Endothelial cell of umbilical vein (primary cell): ENCODE measurements around the gene GAA. TPM values are rescaled to one million over a fixed set of nuclear protein-coding genes. Genes with fewer than 3 reads are reported as not detected.

Experiments
- BruUV-seq: library from RNA; stranded (reverse); fragments of 400-500 nt; replicated peaks from 2 replicates; lab custom pipeline; 2021; lab: Mats Ljungman, UMichigan
- CTCF ChIA-PET: fragments of 300-600, 350-600 bp; sonication (Branson Sonifier 250); formaldehyde crosslinking; loops from one replicate; lab custom pipeline; 2021; ENCODE audit warnings: antibody characterized with exemption, inconsistent platforms; lab: Charles Lee
- POLR2A ChIA-PET: fragments of 300-600, 350-600 bp; sonication (Branson Sonifier 250); formaldehyde crosslinking; loops from one replicate; lab custom pipeline; 2021; ENCODE audit warnings: antibody characterized with exemption, inconsistent platforms; lab: Charles Lee
- DNase-seq: peaks from one replicate; pipeline ENCODE4 v3.0.0-alpha.2; 2011; ENCODE audit warnings: low read depth, low spot score
- FAIRE-seq: peaks from 2 replicates; lab custom pipeline; 2011; peaks lifted over from hg19 to GRCh38; lab: Jason Lieb, UNC
- H2AFZ ChIP-seq: 2 replicates; pipeline ENCODE4 v1.6.0; 2012; ENCODE audit warnings: low read depth, low read length, control low read depth, inconsistent platforms
- H3K27ac ChIP-seq: 2 replicates; pipeline ENCODE4 v1.5.1; 2011; ENCODE audit warnings: low read depth, mild to moderate bottlenecking, control low read depth, low read length, moderate library complexity; ENCODE audit not compliant: insufficient read depth
- H3K27me3 ChIP-seq, 2 experiments: 2 replicates each; pipeline versions ENCODE4 v1.6.0 to v1.6.1; 2011; ENCODE audit warnings: low read length in 2 of 2, mixed read lengths in 1 of 2; ENCODE audit not compliant: control insufficient read depth in 2 of 2, insufficient read depth in 2 of 2
- H3K36me3 ChIP-seq, 2 experiments: 2 replicates in 1 of 2; 3 replicates in 1 of 2; pipeline ENCODE4 v1.5.1; 2011; ENCODE audit warnings: low read length in 2 of 2, mild to moderate bottlenecking in 1 of 2, moderate library complexity in 1 of 2; ENCODE audit not compliant: control insufficient read depth in 2 of 2, insufficient read depth in 2 of 2; ENCODE audit errors: extremely low read depth in 1 of 2
- H3K4me1 ChIP-seq: 3 replicates; pipeline ENCODE4 v1.5.1; 2011; ENCODE audit warnings: mild to moderate bottlenecking, low read length; ENCODE audit not compliant: control insufficient read depth, insufficient read depth; ENCODE audit errors: extremely low read depth
- H3K4me2 ChIP-seq: 2 replicates; pipeline ENCODE4 v1.6.1; 2011; ENCODE audit warnings: low read length, control low read depth, mixed read lengths; ENCODE audit not compliant: insufficient read depth
- H3K4me3 ChIP-seq, 3 experiments: fragments of 200-600 bp in 1 of 3; sonication (generic), shearing (Covaris generic) in 1 of 3; replicated peaks in 1 of 3; 2 replicates each; pipeline ENCODE4 v1.5.1; 2011 to 2016; ENCODE audit warnings: control low read depth in 3 of 3, low read length in 3 of 3, mild to moderate bottlenecking in 2 of 3, inconsistent platforms in 1 of 3, low read depth in 1 of 3, moderate library complexity in 1 of 3; ENCODE audit not compliant: insufficient read depth in 1 of 3
- H3K79me2 ChIP-seq: 2 replicates; pipeline ENCODE4 v1.6.0; 2012; ENCODE audit warnings: low read length, inconsistent platforms; ENCODE audit not compliant: control insufficient read depth, insufficient read depth
- H3K9ac ChIP-seq: replicated peaks from 2 replicates; pipeline ENCODE3; 2011; ENCODE audit warnings: low read length, control low read depth; ENCODE audit not compliant: insufficient read depth; ENCODE audit errors: extremely low read depth
- H3K9me1 ChIP-seq: replicated peaks from 3 replicates; pipeline ENCODE4 v1.6.0; 2011; ENCODE audit warnings: mild to moderate bottlenecking, low read length; ENCODE audit not compliant: control insufficient read depth, insufficient read depth; ENCODE audit errors: extremely low read depth
- H3K9me3 ChIP-seq: replicated peaks from 2 replicates; pipeline ENCODE4 v1.5.1; 2012; ENCODE audit warnings: low read length, inconsistent platforms; ENCODE audit not compliant: control insufficient read depth, insufficient read depth
- H4K20me1 ChIP-seq: replicated peaks from 2 replicates; pipeline ENCODE3; 2011; ENCODE audit warnings: mild to moderate bottlenecking, low read length; ENCODE audit not compliant: control insufficient read depth, insufficient read depth; ENCODE audit errors: extremely low read depth
- EZH2 ChIP-seq: IDR thresholded peaks from 2 replicates; pipeline ENCODE4 v1.6.1; 2012; ENCODE audit warnings: borderline replicate concordance, low read depth, mild to moderate bottlenecking, moderate library complexity, low read length, inconsistent platforms; ENCODE audit not compliant: severe bottlenecking
- FOS ChIP-seq: IDR thresholded peaks from 2 replicates; pipeline ENCODE4 v1.6.1; 2011; ENCODE audit warnings: mild to moderate bottlenecking, low read length, moderate library complexity, borderline replicate concordance; ENCODE audit not compliant: insufficient read depth
- GATA2 ChIP-seq: IDR thresholded peaks from 2 replicates; pipeline ENCODE4 v1.7.0; 2011; ENCODE audit warnings: low read depth, mild to moderate bottlenecking, moderate library complexity, mixed read lengths, low read length; ENCODE audit not compliant: insufficient read length, insufficient read depth
- JUN ChIP-seq: IDR thresholded peaks from 2 replicates; pipeline ENCODE4 v1.6.1; 2011; ENCODE audit warnings: borderline replicate concordance, low read depth; ENCODE audit not compliant: insufficient read length, insufficient read depth
- MYC ChIP-seq: IDR thresholded peaks from one replicate; pipeline ENCODE4 v1.6.1; 2011; ENCODE audit warnings: mild to moderate bottlenecking, low read depth, low read length
- POLR2A ChIP-seq: IDR thresholded peaks from 2 replicates; pipeline ENCODE4 v1.6.1; 2012; ENCODE audit warnings: low read depth, mild to moderate bottlenecking, control low read depth, low read length
- POLR2AphosphoS5 ChIP-seq: IDR thresholded peaks from 2 replicates; pipeline ENCODE4 v1.6.1; 2012; ENCODE audit warnings: low read depth, mild to moderate bottlenecking, control low read depth, low read length, moderate library complexity; ENCODE audit not compliant: insufficient read depth
- dilution Hi-C: fragments of 300-500 bp; cut with MboI; formaldehyde crosslinking; loops from one replicate; pipeline ENCODE4 v1.15.0; 2019; ENCODE audit warnings: low sequenced_read_pairs; ENCODE audit not compliant: extremely low pct_ligation_motif_present
- intact Hi-C: fragments of 100-400 bp; cut with micrococcal nuclease; formaldehyde crosslinking; loops from one replicate; pipeline ENCODE4 v1.10.0; 2022
- polyA plus RNA-seq, 4 experiments: library from polyadenylated mRNA; depleted of rRNA in 3 of 4; stranded (reverse) in 3 of 4; unstranded in 1 of 4; fragments of >200 nt; gene quantifications; 2 replicates each; pipeline versions ENCODE4 v1.2.1 to v1.2.3, GENCODE V29; 2011 to 2012; ENCODE audit warnings: missing spikeins in 1 of 4
- total RNA-seq: library from RNA; stranded (reverse); gene quantifications from 2 replicates; pipeline ENCODE4 v1.2.3, GENCODE V29; 2021
- TF ChIP-seq, protein P1 (sequence below), 2 donors: IDR thresholded peaks; 1 replicate in 1 of 2; 2 replicates in 1 of 2; pipeline ENCODE4 v1.5.1; 2011; ENCODE audit warnings: low read length in 2 of 2, mild to moderate bottlenecking in 2 of 2, moderate library complexity in 2 of 2, control low read depth in 1 of 2, inconsistent platforms in 1 of 2, low read depth in 1 of 2; ENCODE audit not compliant: insufficient read depth in 1 of 2; ENCODE audit errors: extremely low read depth in 1 of 2
- TF ChIP-seq, protein P2 (sequence below): IDR thresholded peaks from 2 replicates; pipeline ENCODE4 v1.6.1; 2011; ENCODE audit not compliant: insufficient read depth, insufficient read length

Gene GAA
- total and polyA plus RNA-seq, 2 donors (not counting 3 experiments of a cell fraction or from before 2014, with no cell fraction given), result 26.3 to 49.7 TPM

DNA sequence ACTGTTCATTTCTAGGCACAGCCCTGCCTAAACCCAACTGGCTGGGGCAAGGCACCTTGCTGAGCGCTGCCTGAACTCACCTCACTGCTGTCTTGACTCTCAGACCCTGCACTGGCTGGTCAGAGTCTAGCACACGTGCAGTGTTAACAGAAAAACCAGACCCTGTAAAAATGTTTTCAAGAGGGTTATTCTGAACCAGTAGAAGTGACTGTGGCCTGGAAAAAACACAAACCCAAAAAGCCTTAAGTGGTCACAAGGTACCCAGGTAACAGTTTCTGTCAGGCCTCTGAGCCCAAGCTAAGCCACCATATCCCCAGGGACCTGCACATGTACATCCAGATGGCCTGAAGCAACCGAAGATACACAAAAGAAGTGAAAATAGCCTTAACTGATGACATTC, 51.6 kb downstream of the GAA start:
- Histone ChIP-seq H4K20me1 (no peaks in the 10 kb centered on the region), H3K27ac (no peak overlapping the region), H3K9me1 (no peaks in the 10 kb centered on the region), H3K27me3 (peaks cover 0 to 3% of the 10 kb centered on the region in 2 experiments), H3K36me3 (no peaks in the 10 kb centered on the region), H3K79me2 (peaks cover 4% of the 10 kb centered on the region), H3K9ac (no peak overlapping the region), H3K4me2 (no peak overlapping the region), H3K4me1 (peaks cover 4% of the 10 kb centered on the region), H3K9me3 (no peaks in the 10 kb centered on the region), H3K4me3 (no peak overlapping the region), H2AFZ (no peak overlapping the region)
- FAIRE-seq (no peak), DNase-seq (no peak)
- intact Hi-C loops, result no loop called here
- ChIA-PET POLR2A (no interaction called here), CTCF (no interaction called here)
- dilution Hi-C loops, result no loop called here
- no peak for TF ChIP-seq MYC
- no peak for TF ChIP-seq EZH2
- no peak for TF ChIP-seq POLR2AphosphoS5
- TF ChIP-seq, protein P1, sequence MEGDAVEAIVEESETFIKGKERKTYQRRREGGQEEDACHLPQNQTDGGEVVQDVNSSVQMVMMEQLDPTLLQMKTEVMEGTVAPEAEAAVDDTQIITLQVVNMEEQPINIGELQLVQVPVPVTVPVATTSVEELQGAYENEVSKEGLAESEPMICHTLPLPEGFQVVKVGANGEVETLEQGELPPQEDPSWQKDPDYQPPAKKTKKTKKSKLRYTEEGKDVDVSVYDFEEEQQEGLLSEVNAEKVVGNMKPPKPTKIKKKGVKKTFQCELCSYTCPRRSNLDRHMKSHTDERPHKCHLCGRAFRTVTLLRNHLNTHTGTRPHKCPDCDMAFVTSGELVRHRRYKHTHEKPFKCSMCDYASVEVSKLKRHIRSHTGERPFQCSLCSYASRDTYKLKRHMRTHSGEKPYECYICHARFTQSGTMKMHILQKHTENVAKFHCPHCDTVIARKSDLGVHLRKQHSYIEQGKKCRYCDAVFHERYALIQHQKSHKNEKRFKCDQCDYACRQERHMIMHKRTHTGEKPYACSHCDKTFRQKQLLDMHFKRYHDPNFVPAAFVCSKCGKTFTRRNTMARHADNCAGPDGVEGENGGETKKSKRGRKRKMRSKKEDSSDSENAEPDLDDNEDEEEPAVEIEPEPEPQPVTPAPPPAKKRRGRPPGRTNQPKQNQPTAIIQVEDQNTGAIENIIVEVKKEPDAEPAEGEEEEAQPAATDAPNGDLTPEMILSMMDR (IDR thresholded peaks at IDR 0.05; ENCODE audit: extremely low read depth in 1 of 2, insufficient read depth in 1 of 2, low read depth in 1 of 2, low read length in 2 of 2), result no peak
- TF ChIP-seq JUN, result no peak
- TF ChIP-seq GATA2, result no peak
- TF ChIP-seq FOS, result no peak
- no peak for TF ChIP-seq POLR2A
- TF ChIP-seq, protein P2, sequence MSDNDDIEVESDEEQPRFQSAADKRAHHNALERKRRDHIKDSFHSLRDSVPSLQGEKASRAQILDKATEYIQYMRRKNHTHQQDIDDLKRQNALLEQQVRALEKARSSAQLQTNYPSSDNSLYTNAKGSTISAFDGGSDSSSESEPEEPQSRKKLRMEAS, result no peak
- no TSS peak for BruUV-seq
